ENCODE data around the gene PRR16.

DNA sequence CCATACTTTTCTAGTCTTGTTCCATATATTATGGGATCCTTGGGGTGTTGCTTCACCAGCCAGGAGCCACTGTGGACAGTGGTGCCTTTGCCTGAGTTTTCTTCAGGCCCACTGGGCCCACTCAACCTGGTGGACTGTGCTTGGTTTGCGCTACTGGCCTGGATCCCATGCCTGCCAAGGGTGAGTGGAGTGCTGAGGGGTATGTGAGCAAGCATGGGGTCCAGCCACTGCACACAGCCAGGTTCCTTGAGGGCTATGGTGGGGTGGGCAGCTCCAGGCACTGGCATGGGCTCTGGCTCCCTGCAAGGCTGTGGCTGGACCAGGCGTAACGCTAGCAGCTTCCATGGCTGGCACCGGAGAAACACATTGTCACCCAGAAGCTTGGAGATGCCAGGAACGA lies 13.2 kb upstream of the PRR16 start:
- TF ChIP-seq, protein P1, sequence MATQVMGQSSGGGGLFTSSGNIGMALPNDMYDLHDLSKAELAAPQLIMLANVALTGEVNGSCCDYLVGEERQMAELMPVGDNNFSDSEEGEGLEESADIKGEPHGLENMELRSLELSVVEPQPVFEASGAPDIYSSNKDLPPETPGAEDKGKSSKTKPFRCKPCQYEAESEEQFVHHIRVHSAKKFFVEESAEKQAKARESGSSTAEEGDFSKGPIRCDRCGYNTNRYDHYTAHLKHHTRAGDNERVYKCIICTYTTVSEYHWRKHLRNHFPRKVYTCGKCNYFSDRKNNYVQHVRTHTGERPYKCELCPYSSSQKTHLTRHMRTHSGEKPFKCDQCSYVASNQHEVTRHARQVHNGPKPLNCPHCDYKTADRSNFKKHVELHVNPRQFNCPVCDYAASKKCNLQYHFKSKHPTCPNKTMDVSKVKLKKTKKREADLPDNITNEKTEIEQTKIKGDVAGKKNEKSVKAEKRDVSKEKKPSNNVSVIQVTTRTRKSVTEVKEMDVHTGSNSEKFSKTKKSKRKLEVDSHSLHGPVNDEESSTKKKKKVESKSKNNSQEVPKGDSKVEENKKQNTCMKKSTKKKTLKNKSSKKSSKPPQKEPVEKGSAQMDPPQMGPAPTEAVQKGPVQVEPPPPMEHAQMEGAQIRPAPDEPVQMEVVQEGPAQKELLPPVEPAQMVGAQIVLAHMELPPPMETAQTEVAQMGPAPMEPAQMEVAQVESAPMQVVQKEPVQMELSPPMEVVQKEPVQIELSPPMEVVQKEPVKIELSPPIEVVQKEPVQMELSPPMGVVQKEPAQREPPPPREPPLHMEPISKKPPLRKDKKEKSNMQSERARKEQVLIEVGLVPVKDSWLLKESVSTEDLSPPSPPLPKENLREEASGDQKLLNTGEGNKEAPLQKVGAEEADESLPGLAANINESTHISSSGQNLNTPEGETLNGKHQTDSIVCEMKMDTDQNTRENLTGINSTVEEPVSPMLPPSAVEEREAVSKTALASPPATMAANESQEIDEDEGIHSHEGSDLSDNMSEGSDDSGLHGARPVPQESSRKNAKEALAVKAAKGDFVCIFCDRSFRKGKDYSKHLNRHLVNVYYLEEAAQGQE (IDR thresholded peaks at IDR 0.05; ENCODE audit: insufficient read depth in 1 of 2, low read depth in 2 of 2, low read length in 2 of 2): no peak
- no peak for TF ChIP-seq POLR2AphosphoS5 (IDR thresholded peaks at IDR 0.05; ENCODE audit: low read depth, low read length)
